Breast epithelium (tissue), 3 donors: ENCODE measurements around the gene STAG1.

Source experiments
- POLR2A ChIP-seq: fragments of 450-650 bp; IDR thresholded peaks from one replicate; pipeline ENCODE4 v1.6.1; 2016; ENCODE audit warnings: antibody characterized with exemption, mild to moderate bottlenecking, moderate library complexity
- POLR2AphosphoS5 ChIP-seq, 3 donors: sonication (generic); formaldehyde crosslinking; IDR thresholded peaks; one replicate each; pipeline ENCODE4 v1.6.1; 2017; ENCODE audit warnings: antibody characterized with exemption in 3 of 3

- TF ChIP-seq POLR2AphosphoS5 (IDR thresholded peaks at IDR 0.05), result no peak
- no peak for TF ChIP-seq POLR2A
Observed at GRCh38 chr3:136789976-136790375, 37.8 kb upstream of the STAG1 start.
